Hair follicular keratinocyte (primary cell): ENCODE results near the gene FGD1. TPM values are rescaled to one million over a fixed set of nuclear protein-coding genes. Genes with fewer than 3 reads are reported as not detected.

Experiments
- total RNA-seq: library from RNA; depleted of rRNA; stranded (reverse); fragments of >200 nt; gene quantifications from 2 replicates; pipeline ENCODE4 v1.2.3, GENCODE V29; 2015

The FGD1 gene
- 12.2 and 12.3 TPM in 2 replicates for total RNA-seq

GRCh38 chrX:54495814-54496516 is at the start of gene FGD1:
Gene FGD1 (minus strand): TSS chrX:54496234. CDS start chrX:54495432, 802 bp downstream.

GRCh38 chrX:54529552-54530356 is 33.7 kb upstream of the FGD1 start, which contains the start of gene GNL3L:
Gene GNL3L (plus strand): TSS chrX:54530219. CDS start chrX:54532567, 2,348 bp downstream.

GRCh38 chrX:54439960-54440871 is 55.8 kb downstream of the FGD1 start, which contains the start of gene TSR2:
Gene TSR2 (plus strand): TSS chrX:54440404. CDS start chrX:54440422, 18 bp downstream.

Other genes starting within 250 kb of the FGD1 start
- gene WNK3, start 138.2 kb downstream of the FGD1 start, total RNA-seq, result 0.31 and 0.53 TPM in 2 replicates
- gene TSR2, start 55.8 kb downstream of the FGD1 start, total RNA-seq, result 11.4 and 20.1 TPM in 2 replicates
- 20.4 and 25.1 TPM in 2 replicates for gene GNL3L, start 34.0 kb upstream of the FGD1 start, total RNA-seq